ENCODE results near the gene SDC1.

Gene SDC1

DNA sequence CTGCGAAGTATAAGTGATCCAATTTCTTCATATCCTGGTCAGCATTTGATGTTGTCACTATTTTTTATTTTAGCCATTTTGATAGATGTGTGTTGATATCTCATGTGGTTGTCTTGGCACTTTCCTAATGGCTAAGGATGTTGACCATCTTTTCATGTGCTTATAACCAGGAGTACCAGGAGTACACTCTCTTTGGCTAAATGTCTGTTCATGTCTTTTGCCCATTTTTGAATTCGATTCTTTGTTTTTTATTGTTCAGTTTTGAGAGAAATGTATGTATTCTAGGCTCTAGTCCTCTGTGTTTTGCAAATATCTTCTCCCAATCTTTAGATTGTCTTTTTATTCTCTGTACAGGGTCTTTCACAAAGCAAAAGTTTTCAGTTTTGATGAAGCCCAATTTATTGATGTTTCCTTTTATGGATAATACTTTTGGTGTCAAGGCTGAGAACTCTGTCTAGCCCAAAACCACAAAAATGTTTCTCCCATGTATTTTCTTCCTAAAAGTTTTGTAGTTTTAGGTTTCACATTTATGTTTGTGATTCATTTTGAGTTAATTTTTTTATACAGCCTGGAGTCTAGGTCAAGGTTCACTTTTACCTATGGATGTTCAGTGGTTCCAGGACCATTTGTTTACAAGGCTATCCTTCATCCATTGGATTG is 65.4 kb downstream of the SDC1 start:
- H3K27ac Mint-ChIP-seq (ENCODE audit: low read depth) = no peak overlapping the region
- H3K4me3 Mint-ChIP-seq = no peak overlapping the region
- H3K36me3 Mint-ChIP-seq (ENCODE audit: insufficient read depth) = no peaks in the 10 kb centered on the region
- peaks cover 28% of the 10 kb centered on the region for H3K27me3 Mint-ChIP-seq
- no peaks in the 10 kb centered on the region for H3K9me3 Mint-ChIP-seq
- DNase-seq (ENCODE audit: low spot score in 2 of 2) = no peak
- H3K4me1 Mint-ChIP-seq = no peaks in the 10 kb centered on the region
- no peak for ATAC-seq (replicated peaks; ENCODE audit: extremely low read depth, poor library complexity, severe bottlenecking)

GRCh38 chr2:20157193-20157891 is 67.6 kb downstream of the SDC1 start:
- Mint-ChIP-seq H3K27me3 (peaks cover 43% of the 10 kb centered on the region), H3K36me3 (ENCODE audit: insufficient read depth) (no peaks in the 10 kb centered on the region), H3K4me3 (no peak overlapping the region), H3K4me1 (no peaks in the 10 kb centered on the region), H3K27ac (ENCODE audit: low read depth) (no peak overlapping the region), H3K9me3 (no peaks in the 10 kb centered on the region)
- no peak for ATAC-seq (replicated peaks; ENCODE audit: extremely low read depth, poor library complexity, severe bottlenecking)
- no peak for DNase-seq (ENCODE audit: low spot score in 2 of 2)

DNA sequence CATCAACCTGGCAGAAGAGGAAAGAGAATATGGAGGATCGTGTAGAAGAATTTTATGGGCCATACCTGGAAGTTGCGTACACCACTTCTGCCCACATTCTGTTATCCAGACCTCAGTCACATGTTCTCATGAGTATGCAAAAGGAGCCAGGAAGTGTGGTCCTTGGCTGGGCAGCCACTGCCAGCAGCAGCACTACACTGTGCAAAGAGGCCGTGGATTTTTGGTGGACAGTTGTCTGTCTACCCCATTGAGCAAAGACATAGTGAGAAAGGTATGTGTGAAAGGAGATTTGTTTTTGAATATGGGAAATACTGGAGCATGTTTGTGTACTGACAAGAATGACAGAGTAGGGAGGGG is 68.1 kb downstream of the SDC1 start:
- ATAC-seq (replicated peaks; ENCODE audit: extremely low read depth, poor library complexity, severe bottlenecking) (no peak), DNase-seq (ENCODE audit: low spot score in 2 of 2) (no peak)
- Mint-ChIP-seq H3K27me3 (peaks cover 39% of the 10 kb centered on the region), H3K4me1 (no peaks in the 10 kb centered on the region), H3K27ac (ENCODE audit: low read depth) (no peak overlapping the region), H3K9me3 (no peaks in the 10 kb centered on the region), H3K4me3 (no peak overlapping the region), H3K36me3 (ENCODE audit: insufficient read depth) (no peaks in the 10 kb centered on the region)

- H3K4me1 Mint-ChIP-seq = no peaks in the 10 kb centered on the region
- H3K36me3 Mint-ChIP-seq (ENCODE audit: insufficient read depth) = no peaks in the 10 kb centered on the region
- no peaks in the 10 kb centered on the region for H3K9me3 Mint-ChIP-seq
- ATAC-seq (replicated peaks; ENCODE audit: extremely low read depth, poor library complexity, severe bottlenecking) = no peak
- no peak overlapping the region for H3K27ac Mint-ChIP-seq (ENCODE audit: low read depth)
- no peak overlapping the region for H3K4me3 Mint-ChIP-seq
- H3K27me3 Mint-ChIP-seq = peaks cover 39% of the 10 kb centered on the region
- DNase-seq (ENCODE audit: low spot score in 2 of 2) = no peak
Measured at GRCh38 chr2:20156076-20156759, 68.7 kb downstream of the SDC1 start.

- no peak overlapping the region for H3K4me3 Mint-ChIP-seq
- H3K4me1 Mint-ChIP-seq = no peaks in the 10 kb centered on the region
- H3K9me3 Mint-ChIP-seq = no peaks in the 10 kb centered on the region
- H3K27me3 Mint-ChIP-seq = peaks cover 45% of the 10 kb centered on the region
- no peaks in the 10 kb centered on the region for H3K36me3 Mint-ChIP-seq (ENCODE audit: insufficient read depth)
- H3K27ac Mint-ChIP-seq (ENCODE audit: low read depth) = no peak overlapping the region
- DNase-seq (ENCODE audit: low spot score in 2 of 2) = no peak
- ATAC-seq (replicated peaks; ENCODE audit: extremely low read depth, poor library complexity, severe bottlenecking) = no peak
Measured at GRCh38 chr2:20153131-20153851, 71.6 kb downstream of the SDC1 start.

DNA sequence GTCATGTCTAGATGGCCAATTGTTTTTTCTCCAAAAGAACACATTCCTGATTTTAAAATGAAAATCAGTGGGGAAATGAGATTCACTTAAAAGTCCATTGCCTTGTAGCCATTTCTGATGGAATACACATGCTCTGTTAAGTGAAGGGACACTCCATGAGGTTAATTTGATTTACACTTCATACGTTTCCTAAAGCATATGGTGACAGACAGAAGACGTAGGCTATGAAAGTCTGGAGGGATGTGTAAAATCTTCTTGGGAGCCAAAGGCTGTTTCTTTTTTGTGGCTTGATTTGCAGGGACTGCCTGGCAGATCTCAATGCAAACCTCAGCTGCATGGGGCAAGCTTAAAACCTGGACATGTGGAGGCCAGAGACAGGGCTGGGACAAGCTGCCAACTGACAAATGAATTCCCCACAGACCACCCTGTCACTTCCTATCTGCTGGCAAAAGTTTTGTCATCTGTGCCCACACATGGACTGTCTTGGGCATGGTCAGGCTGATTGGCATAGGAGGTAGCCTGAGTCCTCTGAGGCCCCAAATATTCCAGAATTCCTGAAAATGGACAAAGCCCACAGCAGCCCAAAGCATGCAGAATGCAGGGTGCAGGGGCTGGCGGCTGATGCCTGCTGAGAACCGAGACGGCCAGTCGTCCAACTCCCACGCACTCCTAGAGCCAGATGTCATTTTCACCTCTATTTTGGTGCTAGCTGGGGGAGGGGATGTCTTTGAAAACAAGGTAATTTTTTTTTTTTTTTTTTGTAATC is 73.9 kb downstream of the SDC1 start:
- Mint-ChIP-seq H3K27me3 (peaks cover 64% of the 10 kb centered on the region), H3K4me3 (no peak overlapping the region), H3K4me1 (no peaks in the 10 kb centered on the region), H3K9me3 (no peaks in the 10 kb centered on the region), H3K27ac (ENCODE audit: low read depth) (no peak overlapping the region), H3K36me3 (ENCODE audit: insufficient read depth) (no peaks in the 10 kb centered on the region)
- no peak for ATAC-seq (replicated peaks; ENCODE audit: extremely low read depth, poor library complexity, severe bottlenecking)
- no peak for DNase-seq (ENCODE audit: low spot score in 2 of 2)

All from central memory CD8-positive, alpha-beta T cell (primary cell).